Measurements from ENCODE around the gene SORCS2. TPM values are rescaled to one million over a fixed set of nuclear protein-coding genes. Genes with fewer than 3 reads are reported as not detected.

The SORCS2 gene
- total RNA-seq, 3 donors from 2014 or later: 0.66 to 1.3 (median 0.80) TPM

DNA sequence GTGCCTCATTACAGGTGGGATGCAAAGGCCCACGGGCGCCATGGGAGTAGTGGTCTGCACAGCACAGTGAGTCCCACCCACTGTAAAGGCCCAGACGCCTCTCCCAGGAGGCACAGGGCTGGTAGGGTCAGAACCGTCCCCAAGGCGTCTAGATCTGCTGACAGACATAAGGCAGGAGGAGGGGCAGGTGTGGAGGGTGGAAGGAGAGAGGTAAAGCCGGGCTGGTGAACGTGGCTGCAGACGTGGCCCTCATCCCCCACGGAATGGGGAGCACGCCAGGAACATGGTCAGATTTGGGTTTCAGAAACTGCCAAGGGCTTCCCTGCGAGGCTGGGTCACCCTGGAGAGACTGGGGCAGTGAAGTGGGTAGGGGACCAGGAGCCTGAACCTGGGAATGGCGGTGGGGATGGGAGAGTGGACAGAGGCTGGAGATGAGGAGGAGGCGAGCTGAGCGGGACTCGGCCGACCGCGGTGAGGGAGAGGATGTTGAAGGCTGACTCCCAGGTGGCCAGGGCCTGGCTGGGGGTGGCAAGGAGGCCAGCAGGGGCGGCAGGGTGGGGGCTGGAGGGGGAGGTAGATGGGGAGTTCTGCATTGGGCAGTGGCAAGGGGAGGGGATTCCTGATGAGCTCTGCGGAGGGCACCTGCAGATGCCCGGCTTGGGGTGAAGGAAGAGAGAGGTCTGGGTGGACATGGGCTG, 562.4 kb downstream of the SORCS2 start:
- no peaks in the 10 kb centered on the region for H3K27me3 ChIP-seq
- intact Hi-C loops (cut with DNase I; ENCODE audit: low total_unique reads): no loop called here
- H3K9me3 ChIP-seq: no peaks in the 10 kb centered on the region
- DNase-seq (ENCODE audit: low spot score in 2 of 2): no peak
- no peak overlapping the region for H3K4me3 ChIP-seq
- H3K36me3 ChIP-seq: no peaks in the 10 kb centered on the region
- no peaks in the 10 kb centered on the region for H3K4me1 ChIP-seq
- TF ChIP-seq, protein P1, sequence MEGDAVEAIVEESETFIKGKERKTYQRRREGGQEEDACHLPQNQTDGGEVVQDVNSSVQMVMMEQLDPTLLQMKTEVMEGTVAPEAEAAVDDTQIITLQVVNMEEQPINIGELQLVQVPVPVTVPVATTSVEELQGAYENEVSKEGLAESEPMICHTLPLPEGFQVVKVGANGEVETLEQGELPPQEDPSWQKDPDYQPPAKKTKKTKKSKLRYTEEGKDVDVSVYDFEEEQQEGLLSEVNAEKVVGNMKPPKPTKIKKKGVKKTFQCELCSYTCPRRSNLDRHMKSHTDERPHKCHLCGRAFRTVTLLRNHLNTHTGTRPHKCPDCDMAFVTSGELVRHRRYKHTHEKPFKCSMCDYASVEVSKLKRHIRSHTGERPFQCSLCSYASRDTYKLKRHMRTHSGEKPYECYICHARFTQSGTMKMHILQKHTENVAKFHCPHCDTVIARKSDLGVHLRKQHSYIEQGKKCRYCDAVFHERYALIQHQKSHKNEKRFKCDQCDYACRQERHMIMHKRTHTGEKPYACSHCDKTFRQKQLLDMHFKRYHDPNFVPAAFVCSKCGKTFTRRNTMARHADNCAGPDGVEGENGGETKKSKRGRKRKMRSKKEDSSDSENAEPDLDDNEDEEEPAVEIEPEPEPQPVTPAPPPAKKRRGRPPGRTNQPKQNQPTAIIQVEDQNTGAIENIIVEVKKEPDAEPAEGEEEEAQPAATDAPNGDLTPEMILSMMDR (IDR thresholded peaks at IDR 0.05): no peak
- no peak for TF ChIP-seq POLR2A (IDR thresholded peaks at IDR 0.05)
- no peak for TF ChIP-seq POLR2AphosphoS5 (IDR thresholded peaks at IDR 0.05)
- no peak overlapping the region for H3K27ac ChIP-seq

DNA sequence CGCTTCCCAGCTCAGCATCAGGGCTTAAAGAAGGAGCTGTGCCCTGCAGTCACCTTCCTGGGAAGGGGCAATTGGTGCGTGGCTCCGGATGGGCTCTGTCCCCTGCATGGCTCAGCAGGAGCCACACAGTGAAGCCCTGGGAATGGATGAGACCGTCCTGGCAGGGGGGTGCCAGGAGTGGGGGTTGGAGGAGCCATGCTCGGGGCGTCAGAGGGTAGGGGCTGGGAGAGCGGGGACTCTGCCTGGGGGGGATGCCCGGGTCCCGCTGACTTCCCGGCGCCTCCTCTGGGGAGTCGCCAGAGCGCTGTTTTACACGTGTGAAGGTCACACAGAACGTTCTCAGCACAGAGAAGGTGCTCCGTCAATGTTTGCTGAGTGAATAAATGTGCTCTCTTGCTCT, 563.2 kb downstream of the SORCS2 start:
- no peaks in the 10 kb centered on the region for H3K36me3 ChIP-seq
- intact Hi-C loops (cut with DNase I; ENCODE audit: low total_unique reads): no loop called here
- H3K27me3 ChIP-seq: no peaks in the 10 kb centered on the region
- H3K9me3 ChIP-seq: no peaks in the 10 kb centered on the region
- H3K27ac ChIP-seq: no peak overlapping the region
- H3K4me1 ChIP-seq: no peaks in the 10 kb centered on the region
- TF ChIP-seq POLR2AphosphoS5 (IDR thresholded peaks at IDR 0.05) (no peak), POLR2A (IDR thresholded peaks at IDR 0.05) (no peak)
- TF ChIP-seq, protein P1 (IDR thresholded peaks at IDR 0.05): no peak
- DNase-seq (ENCODE audit: low spot score in 2 of 2): no peak
- no peak overlapping the region for H3K4me3 ChIP-seq

DNA sequence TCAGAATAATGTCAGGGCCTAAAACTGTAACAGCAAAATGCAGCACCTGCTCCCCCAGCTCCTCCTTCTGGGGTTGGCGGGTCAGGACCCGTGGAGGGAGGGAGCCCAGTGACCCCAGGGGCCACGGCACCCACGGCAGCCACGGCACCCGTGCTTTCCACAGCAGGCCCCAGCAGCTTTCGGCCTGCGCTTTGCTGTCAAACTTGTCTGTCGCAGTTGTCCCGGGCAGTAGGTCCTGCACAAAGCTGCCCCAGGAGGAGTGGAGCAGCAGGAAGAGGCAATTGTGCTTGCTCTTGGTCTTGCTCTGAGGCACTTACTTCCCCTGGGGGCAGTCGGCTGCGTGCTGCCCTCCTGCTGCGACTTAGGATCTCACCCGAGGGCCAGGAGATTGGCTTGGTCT, 563.7 kb downstream of the SORCS2 start:
- Histone ChIP-seq H3K4me3 (no peak overlapping the region), H3K9me3 (no peaks in the 10 kb centered on the region), H3K4me1 (no peaks in the 10 kb centered on the region), H3K27ac (no peak overlapping the region), H3K36me3 (no peaks in the 10 kb centered on the region), H3K27me3 (no peaks in the 10 kb centered on the region)
- TF ChIP-seq POLR2A (IDR thresholded peaks at IDR 0.05): no peak
- no peak for TF ChIP-seq POLR2AphosphoS5 (IDR thresholded peaks at IDR 0.05)
- TF ChIP-seq, protein P1 (IDR thresholded peaks at IDR 0.05): no peak
- DNase-seq (ENCODE audit: low spot score in 2 of 2): no peak
- intact Hi-C loops (cut with DNase I; ENCODE audit: low total_unique reads): no loop called here

DNA sequence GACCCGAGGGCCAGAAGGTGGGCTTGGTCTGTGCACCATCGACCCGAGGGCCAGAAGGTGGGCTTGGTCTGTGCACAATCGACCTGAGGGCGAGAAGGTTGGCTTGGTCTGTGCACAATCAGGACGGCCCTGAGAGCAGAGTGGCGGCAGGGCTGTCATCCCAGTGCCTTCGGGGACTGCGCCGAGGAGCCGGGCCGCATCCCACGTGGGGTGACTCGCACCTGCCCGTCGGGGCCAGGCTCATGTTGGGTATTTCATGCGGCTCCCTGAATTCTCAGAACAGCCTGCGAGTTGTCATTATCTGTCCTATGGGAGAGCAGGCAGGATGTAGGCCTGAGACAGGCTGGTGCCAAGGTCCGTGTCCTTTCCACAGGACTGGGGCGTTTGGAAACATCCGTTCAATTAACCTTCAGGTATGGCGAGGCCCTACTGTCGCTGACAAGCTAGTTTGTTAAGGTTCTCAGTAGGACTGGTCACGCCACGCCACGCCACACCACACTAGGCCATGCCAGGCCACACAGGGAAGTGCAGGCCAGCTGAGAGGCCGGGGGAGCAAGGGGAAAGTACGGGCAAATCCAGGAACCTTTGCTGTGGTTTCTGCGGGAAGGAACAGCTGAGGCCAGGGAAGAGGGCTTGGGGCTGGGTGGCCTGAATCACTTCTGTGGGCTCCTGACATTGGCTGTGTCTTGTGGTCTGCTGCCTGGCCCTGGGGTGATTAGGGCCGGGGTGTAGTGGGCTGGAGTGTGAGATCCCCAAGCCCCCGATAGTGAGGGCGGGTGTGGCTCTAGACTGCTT, 564.4 kb downstream of the SORCS2 start:
- intact Hi-C loops (cut with DNase I; ENCODE audit: low total_unique reads): no loop called here
- TF ChIP-seq, protein P1 (IDR thresholded peaks at IDR 0.05): no peak
- TF ChIP-seq POLR2AphosphoS5 (IDR thresholded peaks at IDR 0.05) (no peak), POLR2A (IDR thresholded peaks at IDR 0.05) (no peak)
- Histone ChIP-seq H3K36me3 (no peaks in the 10 kb centered on the region), H3K4me1 (no peaks in the 10 kb centered on the region), H3K4me3 (no peak overlapping the region), H3K27ac (no peak overlapping the region), H3K9me3 (no peaks in the 10 kb centered on the region), H3K27me3 (no peaks in the 10 kb centered on the region)
- DNase-seq (ENCODE audit: low spot score in 2 of 2): no peak

All from breast epithelium (tissue), 4 donors.